ENCODE data around the gene PCNX1.
"Not testable (repeated sequence)": the region's sequence is repeated elsewhere in the genome, so short reads cannot be mapped to it uniquely, and the experiment has no call there.

PCNX1 gene

GRCh38 chr14:70971560-70971959 lies 64.3 kb downstream of the PCNX1 start:
- DNase-seq: no peak

DNA sequence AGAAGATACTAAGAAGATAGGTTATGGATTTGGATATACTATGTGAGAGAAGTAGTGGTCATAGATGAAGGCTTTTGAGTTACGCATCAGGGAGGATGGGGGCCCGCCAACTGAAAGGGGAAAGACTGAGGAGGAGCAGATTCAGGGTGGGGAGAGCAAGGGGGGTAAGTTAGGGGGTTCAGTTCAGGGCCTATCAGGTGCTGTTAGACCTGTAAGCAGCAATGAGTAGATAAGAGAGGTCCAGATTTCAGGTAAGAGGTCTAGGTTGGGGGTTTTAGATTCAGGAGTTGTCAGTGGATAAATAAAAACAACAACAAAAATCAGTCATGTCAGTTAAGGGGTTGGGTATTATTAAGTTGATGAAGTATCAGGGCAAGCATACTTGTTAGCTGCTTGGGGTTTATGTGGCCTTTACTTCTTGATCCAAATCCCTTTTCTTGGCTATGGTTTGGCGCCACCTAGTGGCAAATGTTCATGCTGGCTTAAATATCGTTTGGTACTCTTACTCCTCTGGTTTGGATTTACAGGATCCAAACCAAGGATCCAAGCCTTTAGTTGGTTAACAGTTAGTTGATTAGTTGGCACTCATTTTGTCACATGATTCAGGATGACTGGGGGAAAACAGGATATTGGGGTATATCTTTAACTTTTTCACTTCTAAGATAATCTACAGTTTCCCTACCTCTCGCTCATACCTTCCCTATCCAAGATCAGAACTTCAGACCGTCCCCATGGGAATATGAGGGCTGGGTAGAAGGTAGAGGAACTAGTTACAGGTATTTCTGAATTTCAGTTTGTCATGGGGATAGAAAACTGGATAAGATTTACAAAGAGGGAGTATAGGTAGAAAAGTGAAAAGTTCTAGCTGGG lies 65.1 kb downstream of the PCNX1 start:
- DNase-seq: peak; percentile 90

- DNase-seq: no peak
These were observed 69.3 kb downstream of the PCNX1 start for GRCh38 chr14:70976591-70976990.

- DNase-seq: no peak
These were observed 74.0 kb downstream of the PCNX1 start for GRCh38 chr14:70981000-70981952.

DNA sequence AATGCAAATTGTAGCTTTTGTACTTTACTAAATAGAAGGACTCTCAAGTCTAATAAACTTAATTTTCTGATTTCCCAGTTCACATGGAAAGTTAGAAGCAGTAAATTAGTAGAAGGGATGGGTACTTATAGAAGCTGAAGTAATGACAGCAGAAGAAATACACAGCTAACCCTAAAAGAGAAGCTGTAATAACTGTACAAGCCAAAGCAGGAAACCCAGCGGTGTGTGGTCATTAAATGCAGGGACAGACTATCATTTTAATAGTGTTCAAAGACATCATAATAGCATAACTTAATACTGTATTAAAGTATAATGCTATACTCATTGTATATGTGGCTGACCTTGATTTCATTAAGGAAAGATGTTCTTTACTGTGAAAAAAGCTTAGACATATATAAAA lies 74.9 kb downstream of the PCNX1 start:
- no peak for DNase-seq

DNA sequence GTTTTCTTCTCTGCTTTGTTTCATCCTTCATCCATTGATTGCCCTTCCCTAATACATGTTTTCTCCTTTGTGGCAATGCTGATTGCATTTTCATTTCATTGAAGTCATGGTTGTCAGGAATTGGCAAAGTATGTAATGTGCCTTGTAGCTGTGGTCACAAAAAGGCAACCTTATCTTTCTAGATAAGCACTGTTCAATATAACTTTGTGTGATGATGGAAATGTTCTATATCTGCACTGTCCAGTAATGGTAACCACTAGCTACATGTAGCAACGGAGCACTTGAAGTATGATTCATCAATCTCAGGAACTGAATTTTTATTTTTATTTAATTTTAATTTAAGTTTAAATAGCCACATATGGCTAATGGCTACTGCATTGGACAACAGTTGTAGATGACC lies 79.8 kb downstream of the PCNX1 start:
- DNase-seq: no peak

GRCh38 chr14:70988452-70988851 lies 81.2 kb downstream of the PCNX1 start:
- DNase-seq: no peak

DNA sequence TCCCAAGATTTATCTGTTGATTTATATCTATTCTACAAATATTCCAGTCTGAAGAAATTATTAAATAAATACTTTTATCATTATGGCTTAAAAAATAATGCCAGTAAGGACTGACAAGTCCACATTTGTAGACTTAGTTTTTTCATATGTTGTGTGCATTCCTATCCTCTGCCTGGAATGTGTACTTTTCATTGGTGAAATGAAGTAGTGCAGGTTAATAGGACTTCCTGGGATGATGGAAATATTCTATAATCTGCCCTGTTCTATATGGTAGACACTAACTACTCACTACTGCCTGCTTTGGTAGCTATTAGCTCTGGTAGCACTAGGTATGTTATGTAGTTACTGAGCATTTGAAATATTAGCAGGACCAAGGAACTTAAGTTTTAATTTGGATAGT lies 86.7 kb downstream of the PCNX1 start:
- DNase-seq: no peak

DNA sequence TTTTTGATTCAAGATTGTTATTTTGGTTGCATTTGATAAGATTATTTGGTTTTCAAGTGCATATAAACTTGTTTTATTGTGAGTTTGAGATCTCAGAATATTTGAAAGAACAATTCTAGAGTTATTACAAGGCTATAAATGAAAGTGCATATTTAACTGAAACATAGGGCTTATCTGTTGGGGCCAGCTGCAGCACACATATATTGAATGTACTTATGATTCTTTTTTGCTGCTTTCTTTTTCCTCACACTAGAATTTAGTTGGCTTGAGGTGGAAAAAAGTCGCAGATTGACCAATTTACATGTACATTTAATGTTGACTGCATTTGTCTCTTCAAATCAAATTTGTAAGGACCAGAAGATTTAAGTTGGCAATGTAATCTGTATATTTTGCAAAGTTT lies 88.0 kb downstream of the PCNX1 start:
- DNase-seq: no peak

GRCh38 chr14:70995671-70996070 lies 88.4 kb downstream of the PCNX1 start:
- peak; percentile 3 for DNase-seq

- no peak for DNase-seq
These were observed 91.9 kb downstream of the PCNX1 start for GRCh38 chr14:70999117-70999516.

DNA sequence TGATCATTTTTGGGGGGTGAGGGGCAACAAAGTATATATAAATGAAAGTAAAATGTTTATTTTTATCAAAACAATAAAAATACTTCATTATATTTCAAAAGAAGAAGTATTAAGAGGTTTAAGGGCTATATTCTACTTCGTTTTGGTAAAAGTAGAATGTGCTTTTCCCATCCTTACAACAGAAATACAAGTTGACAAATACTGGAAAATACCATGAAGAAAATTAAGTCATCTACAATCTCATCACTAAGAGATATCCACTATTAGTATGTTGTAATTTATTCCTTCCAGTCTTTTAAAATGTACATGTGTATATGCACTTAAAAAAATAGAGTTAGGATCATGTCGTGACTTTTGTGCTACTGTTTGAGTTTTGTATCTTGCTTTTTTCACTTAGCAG lies 92.8 kb downstream of the PCNX1 start:
- DNase-seq: no peak

DNA sequence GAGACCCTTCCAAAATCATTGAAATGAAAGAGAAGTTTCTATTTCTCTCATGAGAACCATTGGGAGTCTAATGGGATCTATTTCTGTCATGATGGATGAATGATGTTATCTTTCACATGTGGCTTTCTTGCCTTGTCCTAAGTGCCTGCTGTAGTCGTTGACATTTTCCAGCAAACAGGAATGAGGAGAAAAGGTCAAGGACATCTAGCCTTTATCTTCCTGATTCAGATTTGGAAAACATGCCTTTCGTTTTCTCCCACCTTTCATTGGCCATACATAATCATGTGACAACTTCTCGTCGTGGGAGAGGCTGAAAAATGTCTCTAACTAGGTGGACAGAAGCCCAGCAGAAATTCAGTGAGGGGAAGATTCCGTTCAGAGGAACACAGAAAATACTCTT lies 94.5 kb downstream of the PCNX1 start:
- DNase-seq: no peak

GRCh38 chr14:71003156-71003555 lies 95.9 kb downstream of the PCNX1 start:
- no peak for DNase-seq

- DNase-seq: no peak
These were observed 97.2 kb downstream of the PCNX1 start for GRCh38 chr14:71004481-71004880.

GRCh38 chr14:71005076-71005475 lies 97.8 kb downstream of the PCNX1 start:
- no peak for DNase-seq

- no peak for DNase-seq
These were observed 98.9 kb downstream of the PCNX1 start for GRCh38 chr14:71006200-71006563.

GRCh38 chr14:71011479-71011878 lies 104.2 kb downstream of the PCNX1 start:
- DNase-seq: no peak

DNA sequence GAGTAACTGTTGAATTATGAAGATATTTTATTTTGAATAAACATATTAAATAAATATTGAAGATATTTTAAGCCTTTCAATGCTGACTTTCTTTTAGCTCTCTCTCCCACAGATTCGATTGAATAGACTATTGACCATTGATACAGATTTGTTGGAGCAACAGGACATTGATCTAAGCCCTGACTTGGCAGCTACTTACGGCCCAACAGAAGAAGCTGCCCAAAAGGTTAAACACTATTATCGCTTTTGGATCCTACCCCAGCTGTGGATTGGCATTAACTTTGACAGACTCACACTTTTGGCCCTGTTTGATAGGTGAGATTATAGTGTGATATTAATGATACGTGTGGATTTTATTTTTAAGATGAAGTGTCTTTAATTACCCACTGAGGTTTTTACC lies 105.6 kb downstream of the PCNX1 start:
- DNase-seq: no peak

GRCh38 chr14:71013551-71014192 lies 106.4 kb downstream of the PCNX1 start:
- no peak for DNase-seq

DNA sequence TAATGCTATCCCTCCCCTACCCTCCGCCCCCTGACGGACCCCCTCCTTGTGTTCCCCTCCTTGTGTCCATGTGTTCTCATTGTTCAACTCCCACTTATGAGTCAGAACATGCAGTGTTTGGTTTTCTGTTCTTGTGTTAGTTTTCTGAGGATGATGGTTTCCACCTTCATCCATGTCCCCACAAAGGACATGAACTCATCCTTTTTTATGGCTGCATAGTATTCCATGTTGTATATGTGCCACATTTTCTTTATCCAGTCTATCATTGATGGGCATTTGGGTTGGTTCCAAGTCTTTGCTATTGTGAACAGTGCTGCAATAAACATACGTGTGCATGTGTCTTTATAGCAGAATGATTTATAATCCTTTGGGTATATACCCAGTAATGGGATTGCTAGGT lies 112.7 kb downstream of the PCNX1 start:
- not testable (repeated sequence) for DNase-seq

DNA sequence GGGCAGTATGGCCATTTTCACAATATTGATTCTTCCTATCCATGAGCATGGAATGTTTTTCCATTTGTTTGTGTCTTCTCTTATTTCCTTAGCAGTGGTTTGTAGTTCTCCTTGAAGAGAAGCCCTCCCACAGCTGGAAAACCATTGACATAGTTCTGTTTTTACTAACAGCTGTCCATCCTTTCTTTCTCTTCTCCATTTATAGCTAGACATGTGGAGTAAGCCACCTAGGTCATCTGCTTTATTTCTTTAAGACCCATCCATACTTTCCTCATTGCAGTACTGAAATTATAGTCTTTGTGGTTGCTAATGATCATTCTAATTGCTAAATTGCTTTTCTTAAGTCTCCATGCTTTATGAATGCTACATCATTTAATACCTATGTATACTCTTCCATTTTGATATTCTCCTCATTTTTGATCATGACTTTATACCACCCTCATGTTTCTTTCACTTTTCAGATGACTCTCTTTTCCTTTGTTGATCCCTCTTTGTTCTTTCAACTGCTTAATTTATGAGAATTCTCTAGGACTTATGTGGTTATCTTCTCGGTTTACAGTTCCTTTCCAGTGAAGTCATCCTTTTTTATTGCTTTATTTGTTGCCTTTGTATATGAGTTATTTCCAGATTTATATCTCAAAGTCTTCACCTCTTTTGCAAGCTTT lies 114.2 kb downstream of the PCNX1 start:
- no peak for DNase-seq

All from NCI-H82 (cell line).